GM12801 (cell line): ENCODE data around the gene KNL1.

ENCODE experiments used
- TF ChIP-seq, protein P1 (sequence below): IDR thresholded peaks from one replicate; pipeline ENCODE4 v1.5.1; 2011; ENCODE audit warnings: control low read depth; ENCODE audit not compliant: insufficient read length; ENCODE audit errors: extremely low read depth

KNL1 gene

DNA sequence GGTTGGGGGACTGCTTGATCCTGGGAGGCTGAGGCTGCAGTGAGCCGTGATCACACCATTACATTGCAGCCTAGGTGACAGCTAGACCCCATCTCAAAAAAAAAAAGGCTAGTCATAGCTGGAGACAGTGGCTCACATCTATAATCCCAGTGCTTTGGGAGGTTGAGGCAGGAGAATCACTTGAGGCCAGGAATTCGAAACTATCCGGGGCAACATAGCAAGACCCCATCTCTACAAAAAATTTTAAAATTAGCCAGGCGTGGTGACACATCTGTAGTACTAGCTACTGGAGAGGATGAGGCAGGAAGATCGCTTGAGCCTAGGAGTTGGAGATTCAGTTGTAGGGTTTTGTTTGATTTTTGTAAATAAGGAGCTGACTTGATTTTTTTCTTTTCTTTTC, 45.6 kb downstream of the KNL1 start:
- TF ChIP-seq, protein P1, sequence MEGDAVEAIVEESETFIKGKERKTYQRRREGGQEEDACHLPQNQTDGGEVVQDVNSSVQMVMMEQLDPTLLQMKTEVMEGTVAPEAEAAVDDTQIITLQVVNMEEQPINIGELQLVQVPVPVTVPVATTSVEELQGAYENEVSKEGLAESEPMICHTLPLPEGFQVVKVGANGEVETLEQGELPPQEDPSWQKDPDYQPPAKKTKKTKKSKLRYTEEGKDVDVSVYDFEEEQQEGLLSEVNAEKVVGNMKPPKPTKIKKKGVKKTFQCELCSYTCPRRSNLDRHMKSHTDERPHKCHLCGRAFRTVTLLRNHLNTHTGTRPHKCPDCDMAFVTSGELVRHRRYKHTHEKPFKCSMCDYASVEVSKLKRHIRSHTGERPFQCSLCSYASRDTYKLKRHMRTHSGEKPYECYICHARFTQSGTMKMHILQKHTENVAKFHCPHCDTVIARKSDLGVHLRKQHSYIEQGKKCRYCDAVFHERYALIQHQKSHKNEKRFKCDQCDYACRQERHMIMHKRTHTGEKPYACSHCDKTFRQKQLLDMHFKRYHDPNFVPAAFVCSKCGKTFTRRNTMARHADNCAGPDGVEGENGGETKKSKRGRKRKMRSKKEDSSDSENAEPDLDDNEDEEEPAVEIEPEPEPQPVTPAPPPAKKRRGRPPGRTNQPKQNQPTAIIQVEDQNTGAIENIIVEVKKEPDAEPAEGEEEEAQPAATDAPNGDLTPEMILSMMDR = no peak

DNA sequence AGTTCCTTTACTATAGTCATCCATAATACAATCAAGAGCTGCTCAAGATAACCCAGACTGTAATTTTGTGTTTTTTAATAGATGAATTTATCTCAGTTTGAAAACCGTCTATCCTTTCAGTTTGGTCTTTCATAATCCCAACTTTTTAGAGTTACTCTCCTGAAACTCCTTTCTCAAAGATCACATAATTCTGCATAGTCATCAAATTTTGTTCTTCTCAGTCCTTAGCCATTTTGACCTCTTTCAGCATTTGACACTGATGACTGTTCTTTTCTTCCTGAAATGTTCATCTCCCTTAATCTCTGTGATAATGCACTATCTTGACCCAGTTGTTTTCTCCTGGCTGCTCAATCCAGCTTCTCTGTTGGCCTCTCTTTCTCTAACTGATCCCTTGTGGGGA, 53.5 kb downstream of the KNL1 start:
- TF ChIP-seq, protein P1 = no peak

DNA sequence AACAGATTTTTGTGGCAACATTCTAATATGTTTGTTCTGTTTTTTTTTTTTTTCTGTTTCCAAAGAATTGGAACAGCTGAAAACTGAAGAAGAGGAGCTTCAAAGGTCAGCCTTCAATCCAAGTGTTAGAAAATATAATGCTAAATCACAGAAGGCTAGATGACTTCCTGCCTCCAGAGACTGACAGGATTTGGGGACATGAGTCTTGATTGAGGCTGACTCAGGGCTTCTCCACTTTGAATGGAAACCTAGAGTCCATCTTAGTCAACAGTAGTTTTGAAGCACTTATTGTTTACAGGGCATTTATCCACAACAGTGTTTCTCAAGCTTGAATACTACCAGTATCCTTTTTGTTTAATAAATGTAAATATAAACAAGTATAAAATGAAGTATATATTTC, 56.4 kb downstream of the KNL1 start:
- TF ChIP-seq, protein P1 = no peak

DNA sequence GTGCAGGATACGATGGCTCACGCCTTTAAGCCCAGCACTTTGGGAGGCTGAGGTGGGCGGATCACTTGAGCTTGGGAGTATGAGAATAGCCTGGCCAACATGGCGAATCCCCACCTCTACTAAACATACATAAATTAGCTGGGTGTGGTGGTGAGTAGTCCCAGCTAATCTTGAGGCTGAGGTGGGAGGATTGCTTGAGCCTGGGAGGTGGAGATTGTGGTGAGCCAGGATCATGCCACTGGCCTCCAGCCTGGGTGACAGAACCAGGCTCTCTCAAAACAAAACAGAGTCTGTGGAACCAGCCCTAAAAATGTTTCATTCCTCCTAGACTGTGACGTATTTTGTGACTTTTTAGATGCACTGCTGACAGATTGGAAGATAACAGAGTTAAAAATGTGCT, 66.6 kb downstream of the KNL1 start:
- TF ChIP-seq, protein P1 = no peak

DNA sequence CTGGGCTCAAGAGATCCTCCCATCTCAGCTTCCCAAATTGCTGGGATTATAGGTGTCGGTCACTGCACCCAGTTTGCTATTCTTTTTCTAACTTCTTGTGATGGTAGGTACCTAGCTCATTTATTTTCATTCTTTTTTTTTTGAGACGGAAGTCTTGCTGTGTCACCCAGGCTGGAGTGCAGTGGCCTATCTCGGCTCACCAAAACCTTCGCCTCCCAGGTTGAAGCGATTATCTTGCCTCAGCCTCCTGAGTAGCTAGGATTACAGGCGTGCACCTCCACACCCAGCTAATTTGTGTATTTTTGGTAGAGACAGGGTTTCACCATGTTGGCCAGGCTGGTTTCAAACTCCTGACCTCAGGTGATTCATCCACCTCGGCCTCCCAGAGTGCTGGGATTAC, 70.9 kb downstream of the KNL1 start:
- TF ChIP-seq, protein P1 = no peak

DNA sequence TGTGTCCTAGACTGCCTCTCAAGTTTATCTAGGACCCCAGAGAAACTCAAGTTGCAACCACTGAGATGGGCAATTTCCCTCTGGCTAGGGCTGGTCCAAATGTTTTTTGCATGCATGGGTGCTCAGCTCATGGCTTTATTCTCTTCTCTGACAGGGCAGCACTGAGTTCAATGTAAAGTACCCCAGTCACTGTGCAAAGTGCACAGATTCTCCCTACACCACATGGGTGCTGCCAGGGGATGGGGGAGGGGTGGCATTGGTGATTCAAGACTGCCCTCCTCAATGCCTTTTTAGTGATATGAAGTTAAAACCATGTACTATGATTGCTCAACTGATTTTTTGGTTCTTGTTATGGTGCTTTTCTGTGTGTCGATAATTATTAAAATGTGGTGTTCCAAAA, 86.1 kb downstream of the KNL1 start:
- TF ChIP-seq, protein P1 = no peak

DNA sequence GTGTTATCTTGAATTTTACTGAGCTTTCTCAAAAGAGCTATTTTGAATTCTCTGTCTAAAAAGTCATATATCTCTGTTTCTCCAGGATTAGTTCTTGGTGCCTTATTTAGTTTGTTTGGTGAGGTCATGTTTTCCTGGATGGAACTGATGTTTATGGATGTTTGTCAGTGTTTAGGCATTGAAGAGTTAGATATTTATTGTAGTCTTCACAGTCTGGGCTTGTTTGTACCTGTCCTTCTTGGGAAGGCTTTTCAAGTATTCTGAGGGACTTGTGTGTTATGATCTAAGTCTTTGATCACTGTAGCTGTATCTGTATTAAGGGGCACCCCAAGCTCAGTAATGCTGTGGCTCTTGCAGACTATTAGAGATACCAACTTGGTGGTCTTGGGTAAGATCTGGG, 90.3 kb downstream of the KNL1 start:
- TF ChIP-seq, protein P1 = no peak

DNA sequence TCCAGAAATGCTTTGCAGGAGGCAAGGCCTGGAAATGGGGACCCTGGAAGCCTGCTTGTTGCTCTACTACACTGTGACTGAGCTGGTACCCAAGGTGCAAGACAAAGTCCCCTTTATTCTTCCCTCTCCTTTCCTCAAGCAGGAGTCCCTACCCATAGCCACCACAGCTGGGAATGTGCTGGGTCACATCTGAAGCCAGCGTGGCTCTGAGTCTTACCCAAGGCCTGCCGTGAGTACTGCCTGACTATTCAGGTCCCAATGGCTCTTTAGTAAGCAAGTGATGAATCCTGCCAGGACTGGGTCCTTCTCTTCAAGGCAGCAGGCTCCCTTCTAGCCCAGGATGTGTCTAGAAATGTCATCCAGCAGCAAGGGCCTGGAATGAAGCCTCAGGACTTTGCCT, 91.3 kb downstream of the KNL1 start:
- TF ChIP-seq, protein P1 = no peak
